HG02970 (cell line): ENCODE results near the gene RNF39.
"Not testable (repeated sequence)": the region's sequence is repeated elsewhere in the genome, so short reads cannot be mapped to it uniquely, and the experiment has no call there.

Experiments
- ATAC-seq: cut with Tn5 transposase; IDR thresholded peaks from one replicate; pipeline ENCODE4 v1.9.1; 2021; ENCODE audit warnings: mild to moderate bottlenecking, moderate library complexity, moderate number of reproducible peaks; ENCODE audit not compliant: unreplicated experiment, low FRiP score

Gene RNF39

GRCh38 chr6:30075094-30075789, at the start of gene RNF39:
RNF39 (minus strand) TSS chr6:30075769; CDS start chr6:30075585, 184 bp downstream.
- no peak for ATAC-seq

GRCh38 chr6:30122515-30122914, 46.9 kb upstream of the RNF39 start:
- ATAC-seq, result no peak

- ATAC-seq, result no peak
Observed at GRCh38 chr6:30121446-30122366, 46.1 kb upstream of the RNF39 start.

- not testable (repeated sequence) for ATAC-seq
Observed at GRCh38 chr6:30118691-30119090, 43.1 kb upstream of the RNF39 start.

- no peak for ATAC-seq
Observed at GRCh38 chr6:30116724-30117123, 41.2 kb upstream of the RNF39 start.

GRCh38 chr6:30113841-30114240, 38.3 kb upstream of the RNF39 start:
- ATAC-seq, result no peak

- ATAC-seq, result no peak
Observed at GRCh38 chr6:30113003-30113759, 37.6 kb upstream of the RNF39 start, which contains the start of gene TRIM31. TRIM31 (minus strand) TSS chr6:30113090; CDS start chr6:30112805, 285 bp downstream.

GRCh38 chr6:30112402-30112994, 36.9 kb upstream of the RNF39 start:
- no peak for ATAC-seq

- no peak for ATAC-seq
Observed at GRCh38 chr6:30111266-30111856, 35.8 kb upstream of the RNF39 start.

GRCh38 chr6:30104661-30105060, 29.1 kb upstream of the RNF39 start:
- ATAC-seq, result no peak

GRCh38 chr6:30103872-30104179, 28.3 kb upstream of the RNF39 start:
- no peak for ATAC-seq

GRCh38 chr6:30102970-30103871, 27.7 kb upstream of the RNF39 start:
- peak; percentile 49 for ATAC-seq

- ATAC-seq, result no peak
Observed at GRCh38 chr6:30102414-30102969, 26.9 kb upstream of the RNF39 start.

GRCh38 chr6:30101444-30102413, 26.2 kb upstream of the RNF39 start:
- ATAC-seq, result no peak

- ATAC-seq, result no peak
Observed at GRCh38 chr6:30100585-30101443, 25.2 kb upstream of the RNF39 start.

- no peak for ATAC-seq
Observed at GRCh38 chr6:30100154-30100553, 24.6 kb upstream of the RNF39 start.
